ENCODE data around the gene GALNT4.

Gene GALNT4

DNA sequence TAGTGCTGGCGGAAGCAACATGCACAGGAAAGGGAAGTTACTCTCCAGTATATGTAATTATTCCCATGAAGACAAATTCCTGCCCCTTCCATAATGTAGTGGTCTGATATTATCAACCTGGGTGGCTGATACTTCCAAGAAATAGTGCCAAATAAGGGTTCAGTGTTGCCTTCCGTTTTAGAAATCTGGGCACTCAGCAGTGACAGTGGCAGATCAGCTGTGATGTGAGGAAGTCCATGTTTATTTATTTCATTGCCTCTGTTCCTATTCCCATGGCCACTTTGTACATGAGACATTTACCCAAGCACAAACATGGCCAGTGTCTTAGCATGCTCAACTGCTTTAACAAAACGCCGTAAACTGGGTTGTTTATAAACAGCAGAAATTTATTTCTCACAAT, 21.6 kb upstream of the GALNT4 start:
- Histone ChIP-seq H3K79me2 (ENCODE audit: low read length) (no peaks in the 10 kb centered on the region), H3K4me2 (ENCODE audit: low read length) (no peak overlapping the region), H3K4me1 (ENCODE audit: low read length) (0 out of 2 replicates have a peak, but pooled peaks cover 3% of the 10 kb centered on the region), H3K36me3 (replicated peaks; ENCODE audit: low read depth, low read length) (no peaks in the 10 kb centered on the region), H3K9ac (ENCODE audit: low read length) (no peak overlapping the region), H3K27me3 (ENCODE audit: low read depth, low read length) (no peaks in the 10 kb centered on the region), H3K4me3 (ENCODE audit: low read length) (no peak overlapping the region), H3K27ac (ENCODE audit: low read length) (no peak overlapping the region), H2AFZ (ENCODE audit: low read depth, low read length) (no peak overlapping the region), H4K20me1 (ENCODE audit: insufficient read depth, low read length) (no peaks in the 10 kb centered on the region), H3K9me3 (ENCODE audit: insufficient read depth, low read length) (no peaks in the 10 kb centered on the region)
- TF ChIP-seq, protein P1, sequence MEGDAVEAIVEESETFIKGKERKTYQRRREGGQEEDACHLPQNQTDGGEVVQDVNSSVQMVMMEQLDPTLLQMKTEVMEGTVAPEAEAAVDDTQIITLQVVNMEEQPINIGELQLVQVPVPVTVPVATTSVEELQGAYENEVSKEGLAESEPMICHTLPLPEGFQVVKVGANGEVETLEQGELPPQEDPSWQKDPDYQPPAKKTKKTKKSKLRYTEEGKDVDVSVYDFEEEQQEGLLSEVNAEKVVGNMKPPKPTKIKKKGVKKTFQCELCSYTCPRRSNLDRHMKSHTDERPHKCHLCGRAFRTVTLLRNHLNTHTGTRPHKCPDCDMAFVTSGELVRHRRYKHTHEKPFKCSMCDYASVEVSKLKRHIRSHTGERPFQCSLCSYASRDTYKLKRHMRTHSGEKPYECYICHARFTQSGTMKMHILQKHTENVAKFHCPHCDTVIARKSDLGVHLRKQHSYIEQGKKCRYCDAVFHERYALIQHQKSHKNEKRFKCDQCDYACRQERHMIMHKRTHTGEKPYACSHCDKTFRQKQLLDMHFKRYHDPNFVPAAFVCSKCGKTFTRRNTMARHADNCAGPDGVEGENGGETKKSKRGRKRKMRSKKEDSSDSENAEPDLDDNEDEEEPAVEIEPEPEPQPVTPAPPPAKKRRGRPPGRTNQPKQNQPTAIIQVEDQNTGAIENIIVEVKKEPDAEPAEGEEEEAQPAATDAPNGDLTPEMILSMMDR (IDR thresholded peaks at IDR 0.05; ENCODE audit: low read depth, low read length), result no peak
- no peak for TF ChIP-seq EZH2phosphoT487 (IDR thresholded peaks at IDR 0.05; ENCODE audit: low read depth)

DNA sequence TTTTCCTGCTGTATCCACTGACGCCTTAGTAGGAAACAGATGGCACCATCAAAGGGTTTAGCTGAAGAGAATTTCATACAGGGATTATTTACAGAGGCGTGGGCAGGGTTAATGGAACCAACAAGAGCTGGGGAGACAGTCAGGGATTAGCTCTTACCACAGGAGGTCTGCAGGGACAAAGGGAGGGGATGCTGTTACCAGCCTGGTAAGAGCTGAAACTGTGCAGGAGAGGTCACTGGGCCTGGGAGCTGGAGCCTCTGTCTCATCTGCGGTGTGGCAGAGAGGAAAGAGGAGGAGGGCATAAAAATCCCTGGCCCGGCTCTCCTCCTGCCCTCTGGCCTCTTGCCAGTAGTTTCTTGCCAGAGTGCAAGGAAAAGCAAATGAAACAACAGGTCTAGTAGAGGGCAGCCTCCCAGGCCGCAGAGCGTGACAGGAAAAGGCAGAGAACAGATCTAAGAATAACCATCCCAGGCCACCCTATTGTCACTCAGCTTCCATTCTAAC, 20.1 kb upstream of the GALNT4 start:
- H3K27me3 ChIP-seq (ENCODE audit: low read depth, low read length), result no peaks in the 10 kb centered on the region
- H3K27ac ChIP-seq (ENCODE audit: low read length), result no peak overlapping the region
- H4K20me1 ChIP-seq (ENCODE audit: insufficient read depth, low read length), result no peaks in the 10 kb centered on the region
- 0 out of 2 replicates have a peak, but pooled peaks cover 3% of the 10 kb centered on the region for H3K4me1 ChIP-seq (ENCODE audit: low read length)
- no peak overlapping the region for H2AFZ ChIP-seq (ENCODE audit: low read depth, low read length)
- no peaks in the 10 kb centered on the region for H3K79me2 ChIP-seq (ENCODE audit: low read length)
- H3K4me3 ChIP-seq (ENCODE audit: low read length), result no peak overlapping the region
- no peak overlapping the region for H3K9ac ChIP-seq (ENCODE audit: low read length)
- no peak for TF ChIP-seq EZH2phosphoT487 (IDR thresholded peaks at IDR 0.05; ENCODE audit: low read depth)
- TF ChIP-seq, protein P1 (IDR thresholded peaks at IDR 0.05; ENCODE audit: low read depth, low read length), result no peak
- no peaks in the 10 kb centered on the region for H3K9me3 ChIP-seq (ENCODE audit: insufficient read depth, low read length)
- H3K4me2 ChIP-seq (ENCODE audit: low read length), result no peak overlapping the region
- H3K36me3 ChIP-seq (replicated peaks; ENCODE audit: low read depth, low read length), result no peaks in the 10 kb centered on the region

DNA sequence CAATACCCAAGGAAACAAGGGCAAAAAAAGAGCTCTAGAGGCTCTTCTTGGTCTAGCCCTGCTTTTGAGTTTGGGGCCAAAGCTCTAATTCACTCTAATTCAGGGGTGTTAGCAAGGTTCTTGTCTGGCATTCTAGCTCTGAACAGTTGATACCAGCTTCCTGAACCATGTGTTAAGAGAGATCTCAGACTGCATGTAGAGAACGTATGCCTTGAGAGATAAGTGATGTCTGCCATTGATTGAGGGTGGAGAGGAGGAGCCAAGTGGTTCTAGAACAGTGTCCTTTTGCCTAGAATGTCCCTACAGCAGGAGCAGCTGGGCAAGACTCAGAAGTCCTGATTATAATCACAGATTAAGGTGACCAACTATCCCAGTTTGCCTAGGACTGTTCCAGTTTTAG, 19.4 kb upstream of the GALNT4 start:
- H3K27ac ChIP-seq (ENCODE audit: low read length), result no peak overlapping the region
- no peak for TF ChIP-seq EZH2phosphoT487 (IDR thresholded peaks at IDR 0.05; ENCODE audit: low read depth)
- TF ChIP-seq, protein P1 (IDR thresholded peaks at IDR 0.05; ENCODE audit: low read depth, low read length), result no peak
- no peak overlapping the region for H3K4me2 ChIP-seq (ENCODE audit: low read length)

DNA sequence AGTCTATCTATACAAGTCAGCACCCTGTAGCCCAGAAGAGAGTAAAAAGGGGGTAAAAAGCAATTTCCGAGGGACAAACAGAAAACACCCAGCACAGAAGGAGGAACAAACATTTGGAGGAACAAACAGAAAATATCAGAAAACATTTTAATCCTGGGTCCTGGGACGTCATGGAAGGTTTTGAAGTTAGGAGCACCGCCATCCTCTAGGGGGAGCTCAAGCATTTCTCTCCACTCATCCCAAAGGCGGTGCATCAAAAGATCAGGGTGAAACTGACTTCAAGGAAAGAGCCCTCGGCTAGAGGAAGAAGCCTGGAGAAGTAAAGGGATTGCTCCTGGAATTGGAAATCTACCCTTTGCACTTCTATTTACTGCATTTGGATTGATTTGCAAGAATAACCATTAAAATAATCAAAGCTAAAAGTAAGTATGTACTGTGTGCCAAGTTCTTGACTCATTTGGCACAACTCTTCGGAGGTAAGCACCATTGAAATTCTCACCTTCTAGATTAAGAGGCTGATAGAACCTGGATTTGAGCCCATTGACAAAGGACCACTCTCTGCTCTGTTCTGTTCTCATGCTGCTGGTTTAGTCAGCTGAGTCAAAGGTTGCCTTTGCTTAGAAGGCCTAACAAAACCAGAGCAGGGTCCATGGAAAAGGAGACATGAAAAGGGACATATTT, 18.5 kb upstream of the GALNT4 start:
- H3K9me3 ChIP-seq (ENCODE audit: insufficient read depth, low read length), result no peaks in the 10 kb centered on the region
- H3K27ac ChIP-seq (ENCODE audit: low read length), result no peak overlapping the region

More for the DNA sequence above, 19.4 kb upstream of the GALNT4 start:
- Histone ChIP-seq H3K4me1 (ENCODE audit: low read length) (0 out of 2 replicates have a peak, but pooled peaks cover 3% of the 10 kb centered on the region), H3K27me3 (ENCODE audit: low read depth, low read length) (no peaks in the 10 kb centered on the region), H2AFZ (ENCODE audit: low read depth, low read length) (no peak overlapping the region), H3K36me3 (replicated peaks; ENCODE audit: low read depth, low read length) (no peaks in the 10 kb centered on the region), H3K79me2 (ENCODE audit: low read length) (no peaks in the 10 kb centered on the region), H3K9me3 (ENCODE audit: insufficient read depth, low read length) (no peaks in the 10 kb centered on the region), H3K4me3 (ENCODE audit: low read length) (no peak overlapping the region), H3K9ac (ENCODE audit: low read length) (no peak overlapping the region), H4K20me1 (ENCODE audit: insufficient read depth, low read length) (no peaks in the 10 kb centered on the region)

More for the DNA sequence above, 18.5 kb upstream of the GALNT4 start:
- Histone ChIP-seq H3K36me3 (replicated peaks; ENCODE audit: low read depth, low read length) (no peaks in the 10 kb centered on the region), H3K4me1 (ENCODE audit: low read length) (0 out of 2 replicates have a peak, but pooled peaks cover 3% of the 10 kb centered on the region), H3K27me3 (ENCODE audit: low read depth, low read length) (no peaks in the 10 kb centered on the region), H2AFZ (ENCODE audit: low read depth, low read length) (no peak overlapping the region), H3K79me2 (ENCODE audit: low read length) (no peaks in the 10 kb centered on the region), H4K20me1 (ENCODE audit: insufficient read depth, low read length) (no peaks in the 10 kb centered on the region), H3K9ac (ENCODE audit: low read length) (no peak overlapping the region), H3K4me2 (ENCODE audit: low read length) (no peak overlapping the region; the same call in 1 of the 2 replicates), H3K4me3 (ENCODE audit: low read length) (no peak overlapping the region)
- TF ChIP-seq EZH2phosphoT487 (IDR thresholded peaks at IDR 0.05; ENCODE audit: low read depth), result no peak
- TF ChIP-seq, protein P1 (IDR thresholded peaks at IDR 0.05; ENCODE audit: low read depth, low read length), result peak; percentile 95

Measured in OCI-LY3 (cell line).